ENCODE measurements around the gene PCDHGA1. TPM values are rescaled to one million over a fixed set of nuclear protein-coding genes. Genes with fewer than 3 reads are reported as not detected.

PCDHGA1 gene
- polyA plus RNA-seq, 2 of the 4 experiments (the other 2 are of a cell fraction) = 0.32 to 0.71 TPM

DNA sequence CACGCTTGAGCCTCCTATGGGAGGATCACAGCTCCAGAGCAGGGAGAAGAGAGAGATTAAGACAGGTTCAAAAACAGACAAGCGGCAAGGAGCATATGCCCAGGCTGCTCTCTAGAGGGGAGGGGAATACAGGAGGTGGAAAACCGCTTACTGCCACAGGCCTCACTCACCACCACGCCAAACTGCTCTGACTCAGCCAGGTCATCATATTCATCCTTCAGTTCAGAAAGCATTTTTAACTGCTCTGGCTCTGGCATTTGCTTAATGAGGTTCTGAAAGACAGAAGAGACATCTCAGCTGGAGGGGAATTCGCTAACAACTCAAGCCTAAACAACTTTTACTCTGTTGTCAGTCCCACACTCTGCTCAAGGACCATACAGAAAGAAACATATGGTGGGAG, 198.7 kb downstream of the PCDHGA1 start:
- Histone ChIP-seq H3K4me3 (no peak overlapping the region), H3K4me1 (peaks cover 16% of the 10 kb centered on the region; the same call in 2 of the 3 replicates), H3K27ac (no peak overlapping the region), H3K9me3 (no peaks in the 10 kb centered on the region), H3K4me2 (no peak overlapping the region)
- TF ChIP-seq ZC3H11A (IDR thresholded peaks at IDR 0.05) = no peak
- no peak for TF ChIP-seq RCOR1 (IDR thresholded peaks at IDR 0.05; ENCODE audit: low read depth, low read length)
- TF ChIP-seq, protein P1, sequence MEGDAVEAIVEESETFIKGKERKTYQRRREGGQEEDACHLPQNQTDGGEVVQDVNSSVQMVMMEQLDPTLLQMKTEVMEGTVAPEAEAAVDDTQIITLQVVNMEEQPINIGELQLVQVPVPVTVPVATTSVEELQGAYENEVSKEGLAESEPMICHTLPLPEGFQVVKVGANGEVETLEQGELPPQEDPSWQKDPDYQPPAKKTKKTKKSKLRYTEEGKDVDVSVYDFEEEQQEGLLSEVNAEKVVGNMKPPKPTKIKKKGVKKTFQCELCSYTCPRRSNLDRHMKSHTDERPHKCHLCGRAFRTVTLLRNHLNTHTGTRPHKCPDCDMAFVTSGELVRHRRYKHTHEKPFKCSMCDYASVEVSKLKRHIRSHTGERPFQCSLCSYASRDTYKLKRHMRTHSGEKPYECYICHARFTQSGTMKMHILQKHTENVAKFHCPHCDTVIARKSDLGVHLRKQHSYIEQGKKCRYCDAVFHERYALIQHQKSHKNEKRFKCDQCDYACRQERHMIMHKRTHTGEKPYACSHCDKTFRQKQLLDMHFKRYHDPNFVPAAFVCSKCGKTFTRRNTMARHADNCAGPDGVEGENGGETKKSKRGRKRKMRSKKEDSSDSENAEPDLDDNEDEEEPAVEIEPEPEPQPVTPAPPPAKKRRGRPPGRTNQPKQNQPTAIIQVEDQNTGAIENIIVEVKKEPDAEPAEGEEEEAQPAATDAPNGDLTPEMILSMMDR (IDR thresholded peaks at IDR 0.05) = no peak
- no peak for TF ChIP-seq BHLHE40 (IDR thresholded peaks at IDR 0.05; ENCODE audit: low read depth, low read length)
- no peak for TF ChIP-seq RFX5 (IDR thresholded peaks at IDR 0.05)
- TF ChIP-seq KDM5A (IDR thresholded peaks at IDR 0.05) = no peak
- TF ChIP-seq ZNF302 (CRISPR knock-in tag; IDR thresholded peaks at IDR 0.05) = no peak
- TF ChIP-seq, protein P2, sequence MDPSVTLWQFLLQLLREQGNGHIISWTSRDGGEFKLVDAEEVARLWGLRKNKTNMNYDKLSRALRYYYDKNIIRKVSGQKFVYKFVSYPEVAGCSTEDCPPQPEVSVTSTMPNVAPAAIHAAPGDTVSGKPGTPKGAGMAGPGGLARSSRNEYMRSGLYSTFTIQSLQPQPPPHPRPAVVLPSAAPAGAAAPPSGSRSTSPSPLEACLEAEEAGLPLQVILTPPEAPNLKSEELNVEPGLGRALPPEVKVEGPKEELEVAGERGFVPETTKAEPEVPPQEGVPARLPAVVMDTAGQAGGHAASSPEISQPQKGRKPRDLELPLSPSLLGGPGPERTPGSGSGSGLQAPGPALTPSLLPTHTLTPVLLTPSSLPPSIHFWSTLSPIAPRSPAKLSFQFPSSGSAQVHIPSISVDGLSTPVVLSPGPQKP (IDR thresholded peaks at IDR 0.05; ENCODE audit: low read depth, low read length) = no peak
- TF ChIP-seq FOXS1 (CRISPR knock-in tag; IDR thresholded peaks at IDR 0.05) = no peak
- TF ChIP-seq TP53 (CRISPR knock-in tag; IDR thresholded peaks at IDR 0.05) = no peak
- TF ChIP-seq, protein P3, sequence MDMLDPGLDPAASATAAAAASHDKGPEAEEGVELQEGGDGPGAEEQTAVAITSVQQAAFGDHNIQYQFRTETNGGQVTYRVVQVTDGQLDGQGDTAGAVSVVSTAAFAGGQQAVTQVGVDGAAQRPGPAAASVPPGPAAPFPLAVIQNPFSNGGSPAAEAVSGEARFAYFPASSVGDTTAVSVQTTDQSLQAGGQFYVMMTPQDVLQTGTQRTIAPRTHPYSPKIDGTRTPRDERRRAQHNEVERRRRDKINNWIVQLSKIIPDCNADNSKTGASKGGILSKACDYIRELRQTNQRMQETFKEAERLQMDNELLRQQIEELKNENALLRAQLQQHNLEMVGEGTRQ (IDR thresholded peaks at IDR 0.05) = no peak
- TF ChIP-seq HOXB13 (CRISPR knock-in tag; IDR thresholded peaks at IDR 0.05; ENCODE audit: low read depth) = no peak
- TF ChIP-seq EP300 (IDR thresholded peaks at IDR 0.05) = no peak
- TF ChIP-seq, protein P4, sequence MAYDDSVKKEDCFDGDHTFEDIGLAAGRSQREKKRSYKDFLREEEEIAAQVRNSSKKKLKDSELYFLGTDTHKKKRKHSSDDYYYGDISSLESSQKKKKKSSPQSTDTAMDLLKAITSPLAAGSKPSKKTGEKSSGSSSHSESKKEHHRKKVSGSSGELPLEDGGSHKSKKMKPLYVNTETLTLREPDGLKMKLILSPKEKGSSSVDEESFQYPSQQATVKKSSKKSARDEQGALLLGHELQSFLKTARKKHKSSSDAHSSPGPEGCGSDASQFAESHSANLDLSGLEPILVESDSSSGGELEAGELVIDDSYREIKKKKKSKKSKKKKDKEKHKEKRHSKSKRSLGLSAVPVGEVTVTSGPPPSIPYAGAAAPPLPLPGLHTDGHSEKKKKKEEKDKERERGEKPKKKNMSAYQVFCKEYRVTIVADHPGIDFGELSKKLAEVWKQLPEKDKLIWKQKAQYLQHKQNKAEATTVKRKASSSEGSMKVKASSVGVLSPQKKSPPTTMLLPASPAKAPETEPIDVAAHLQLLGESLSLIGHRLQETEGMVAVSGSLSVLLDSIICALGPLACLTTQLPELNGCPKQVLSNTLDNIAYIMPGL (CRISPR knock-in tag; IDR thresholded peaks at IDR 0.05; ENCODE audit: borderline replicate concordance) = no peak
- no peak for TF ChIP-seq RARB (CRISPR knock-in tag; IDR thresholded peaks at IDR 0.05)
- FAIRE-seq = no peak
- CTCF ChIA-PET = interaction anchor here (0.8 to 12.8 kb wide), 10 partner anchors 20 to 434 kb away, joined by 3 to 163 read pairs (median 6); partner anchors contain the start of genes PCDHB11, PCDHB2, PCDHGA5 and PCDHGB1
- 93% methylated on average over 5 of the region's 5 CpGs for WGBS (ENCODE audit: missing lambda C conversion rate)
- no peak for ATAC-seq
- no peak for DNase-seq (ENCODE audit: low read depth in 1 of 2, low spot score in 1 of 2)
- POLR2A ChIA-PET = no interaction called here

DNA sequence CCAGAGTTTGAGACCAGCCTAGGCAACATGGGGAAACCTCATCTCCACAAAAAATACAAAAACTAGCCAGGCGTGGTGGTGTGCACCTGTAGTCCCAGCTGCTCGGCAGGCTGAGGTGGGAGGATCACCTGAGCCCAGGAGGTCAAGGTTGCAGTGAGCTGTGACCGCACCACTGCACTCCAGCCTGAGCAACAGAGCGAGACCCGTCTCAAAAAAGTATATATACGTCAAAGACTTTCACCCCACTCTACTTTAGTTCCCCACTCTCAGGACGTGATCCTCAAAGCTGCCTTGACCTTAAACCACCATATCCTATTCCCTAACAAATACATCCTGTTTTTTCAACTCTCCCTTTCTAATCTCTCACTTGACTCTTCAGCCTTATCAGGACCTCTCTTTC, 199.6 kb downstream of the PCDHGA1 start:
- no peak overlapping the region for H3K4me3 ChIP-seq
- POLR2A ChIA-PET = no interaction called here
- H3K4me1 ChIP-seq = peaks cover 11% of the 10 kb centered on the region; the same call in 2 of the 3 replicates
- H3K9me3 ChIP-seq = no peaks in the 10 kb centered on the region
- ATAC-seq = no peak
- TF ChIP-seq PHF8 (IDR thresholded peaks at IDR 0.05; ENCODE audit: borderline replicate concordance, low read depth) (no peak), NR3C1 (IDR thresholded peaks at IDR 0.05) (no peak), JUN (IDR thresholded peaks at IDR 0.05) (no peak), EHMT2 (IDR thresholded peaks at IDR 0.05; ENCODE audit: low read depth) (no peak), BHLHE40 (IDR thresholded peaks at IDR 0.05; ENCODE audit: low read depth, low read length) (no peak), NFE2L2 (conservative IDR thresholded peaks at IDR 0.05; ENCODE audit: low read length) (no peak), CHD4 (IDR thresholded peaks at IDR 0.05; ENCODE audit: borderline replicate concordance) (no peak), RNF2 (IDR thresholded peaks at IDR 0.05; ENCODE audit: borderline replicate concordance, low read depth) (no peak), POLR2A (IDR thresholded peaks at IDR 0.05; ENCODE audit: low read length) (no peak), ZSCAN20 (CRISPR knock-in tag; IDR thresholded peaks at IDR 0.05) (no peak), RAD21 (conservative IDR thresholded peaks at IDR 0.05 in 1 of 2, IDR thresholded peaks at IDR 0.05 in 1 of 2) (no peak), HOXA7 (CRISPR knock-in tag; IDR thresholded peaks at IDR 0.05) (no peak), GATA3 (IDR thresholded peaks at IDR 0.05; ENCODE audit: borderline replicate concordance) (no peak), HEYL (CRISPR knock-in tag; IDR thresholded peaks at IDR 0.05) (no peak), TFCP2L1 (CRISPR knock-in tag; IDR thresholded peaks at IDR 0.05) (no peak), SREBF2 (IDR thresholded peaks at IDR 0.05) (no peak), HDAC2 (IDR thresholded peaks at IDR 0.05) (no peak), TP53 (CRISPR knock-in tag; IDR thresholded peaks at IDR 0.05) (no peak)
- TF ChIP-seq, protein P2 (IDR thresholded peaks at IDR 0.05; ENCODE audit: low read depth, low read length) = no peak
- TF ChIP-seq, protein P5, sequence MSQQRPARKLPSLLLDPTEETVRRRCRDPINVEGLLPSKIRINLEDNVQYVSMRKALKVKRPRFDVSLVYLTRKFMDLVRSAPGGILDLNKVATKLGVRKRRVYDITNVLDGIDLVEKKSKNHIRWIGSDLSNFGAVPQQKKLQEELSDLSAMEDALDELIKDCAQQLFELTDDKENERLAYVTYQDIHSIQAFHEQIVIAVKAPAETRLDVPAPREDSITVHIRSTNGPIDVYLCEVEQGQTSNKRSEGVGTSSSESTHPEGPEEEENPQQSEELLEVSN (IDR thresholded peaks at IDR 0.05; ENCODE audit: borderline replicate concordance, low read depth) = no peak
- no peak overlapping the region for H3K4me2 ChIP-seq
- FAIRE-seq = no peak
- WGBS (ENCODE audit: missing lambda C conversion rate) = 95% methylated on average over 7 of the region's 7 CpGs
- CTCF ChIA-PET = interaction anchor here (0.9 to 12.8 kb wide), 4 partner anchors 21 to 180 kb away, joined by 3 to 163 read pairs (median 5); partner anchors contain the start of genes PCDHGB1 and PCDHGB3
- H3K27ac ChIP-seq = no peak overlapping the region
- DNase-seq (ENCODE audit: low read depth in 1 of 2, low spot score in 1 of 2) = no peak
